HG03039 (cell line): Measurements from ENCODE around the gene CNTN4.
"Not testable (repeated sequence)": the region's sequence is repeated elsewhere in the genome, so short reads cannot be mapped to it uniquely, and the experiment has no call there.

Experiments used
- ATAC-seq: cut with Tn5 transposase; IDR thresholded peaks from one replicate; pipeline ENCODE4 v1.9.1; 2021; ENCODE audit warnings: mild to moderate bottlenecking, moderate library complexity; ENCODE audit not compliant: unreplicated experiment

CNTN4 gene

GRCh38 chr3:2510591-2511145 lies 412.0 kb downstream of the CNTN4 start:
- no peak for ATAC-seq

GRCh38 chr3:2511356-2511755 lies 412.7 kb downstream of the CNTN4 start:
- ATAC-seq: no peak

- ATAC-seq: no peak
Measured at GRCh38 chr3:2512881-2513280, 414.2 kb downstream of the CNTN4 start.

- no peak for ATAC-seq
Measured at GRCh38 chr3:2513986-2514385, 415.3 kb downstream of the CNTN4 start.

GRCh38 chr3:2516762-2517441 lies 418.2 kb downstream of the CNTN4 start:
- ATAC-seq: no peak

GRCh38 chr3:2517500-2518172 lies 419.0 kb downstream of the CNTN4 start:
- ATAC-seq: no peak

GRCh38 chr3:2523281-2523836 lies 424.7 kb downstream of the CNTN4 start:
- no peak for ATAC-seq

GRCh38 chr3:2525968-2526367 lies 427.3 kb downstream of the CNTN4 start:
- no peak for ATAC-seq

GRCh38 chr3:2526926-2527325 lies 428.3 kb downstream of the CNTN4 start:
- ATAC-seq: no peak

- ATAC-seq: peak; percentile 56
Measured at GRCh38 chr3:2527328-2527727, 428.7 kb downstream of the CNTN4 start.

GRCh38 chr3:2534767-2535166 lies 436.1 kb downstream of the CNTN4 start:
- not testable (repeated sequence) for ATAC-seq

- no peak for ATAC-seq
Measured at GRCh38 chr3:2535206-2535605, 436.5 kb downstream of the CNTN4 start.

GRCh38 chr3:2536575-2536974 lies 437.9 kb downstream of the CNTN4 start:
- no peak for ATAC-seq

GRCh38 chr3:2540115-2540514 lies 441.4 kb downstream of the CNTN4 start:
- ATAC-seq: no peak

GRCh38 chr3:2543247-2543646 lies 444.6 kb downstream of the CNTN4 start:
- no peak for ATAC-seq

- no peak for ATAC-seq
Measured at GRCh38 chr3:2544212-2544611, 445.5 kb downstream of the CNTN4 start.

- no peak for ATAC-seq
Measured at GRCh38 chr3:2544718-2545117, 446.1 kb downstream of the CNTN4 start.

- ATAC-seq: no peak
Measured at GRCh38 chr3:2547049-2547448, 448.4 kb downstream of the CNTN4 start.

- no peak for ATAC-seq
Measured at GRCh38 chr3:2554656-2555055, 456.0 kb downstream of the CNTN4 start.

GRCh38 chr3:2558796-2559195 lies 460.1 kb downstream of the CNTN4 start:
- ATAC-seq: no peak

GRCh38 chr3:2567451-2567850 lies 468.8 kb downstream of the CNTN4 start:
- ATAC-seq: no peak

- ATAC-seq: no peak
Measured at GRCh38 chr3:2568156-2568555, 469.5 kb downstream of the CNTN4 start.
